Stimulated activated naive CD4-positive, alpha-beta T cell (primary cell): ENCODE data around the gene NRCAM.
"Not testable (repeated sequence)": the region's sequence is repeated elsewhere in the genome, so short reads cannot be mapped to it uniquely, and the experiment has no call there.

Experiments
- DNase-seq, 6 experiments: peaks; one replicate each; lab custom pipeline; 2025; lab: John Stamatoyannopoulos, UW

NRCAM gene

DNA sequence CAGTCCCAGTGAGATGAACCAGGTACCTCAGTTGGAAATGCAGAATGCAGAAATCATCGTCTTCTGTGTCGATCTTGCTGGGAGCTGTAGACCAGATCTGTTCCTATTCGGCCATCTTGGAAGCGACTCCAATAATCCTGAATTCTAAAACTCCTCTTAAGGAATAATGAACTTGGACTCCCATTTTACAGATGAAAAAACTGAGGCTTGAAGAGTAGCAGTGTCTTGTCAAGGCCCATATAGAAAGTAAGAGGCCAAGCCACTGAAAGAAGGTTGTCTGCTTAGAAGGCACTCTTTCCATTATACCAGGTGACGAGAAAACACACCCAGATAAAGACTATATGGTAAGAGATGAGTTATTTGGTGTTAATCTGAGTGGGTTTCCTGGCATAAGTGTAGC, 177.5 kb downstream of the NRCAM start:
- DNase-seq: no peak

DNA sequence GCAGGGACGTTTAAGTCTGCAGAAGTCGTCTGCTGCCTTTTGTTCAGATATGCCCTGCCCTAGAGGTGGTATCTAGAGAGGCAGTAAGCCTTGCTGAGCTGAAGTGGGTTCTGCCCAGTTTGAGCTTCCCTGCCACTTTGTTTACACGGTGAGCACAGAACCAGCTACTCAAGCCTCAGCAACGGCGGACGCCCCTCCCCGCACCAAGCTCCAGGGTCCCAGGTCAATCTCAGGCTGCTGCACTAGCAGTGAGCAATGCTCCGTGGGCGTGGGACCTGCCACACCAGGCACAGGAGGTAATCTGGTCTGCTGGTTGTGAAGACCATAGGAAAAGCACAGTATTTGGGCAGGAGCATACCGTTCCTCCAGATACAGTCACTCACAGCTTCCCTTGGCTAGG, 178.0 kb downstream of the NRCAM start:
- DNase-seq: no peak

DNA sequence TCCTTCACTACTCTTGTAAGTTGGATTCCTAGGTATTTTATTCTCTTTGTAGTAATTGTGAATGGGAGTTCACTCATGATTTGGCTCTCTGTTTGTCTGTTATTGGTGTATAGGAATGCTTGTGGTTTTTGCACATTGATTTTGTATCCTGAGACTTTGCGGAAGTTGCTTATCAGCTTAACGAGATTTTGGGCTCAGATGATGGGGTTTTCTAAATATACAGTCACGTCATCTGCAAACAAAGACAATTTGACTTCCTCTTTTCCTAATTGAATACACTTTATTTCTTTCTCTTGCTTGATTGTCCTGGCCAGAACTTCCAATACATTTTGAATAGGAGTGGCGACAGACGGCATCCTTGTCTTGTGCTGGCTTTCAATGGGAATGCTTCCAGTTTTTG, 181.8 kb downstream of the NRCAM start:
- DNase-seq: not testable (repeated sequence)

GRCh38 chr7:108272891-108273290, 183.3 kb downstream of the NRCAM start:
- DNase-seq: not testable (repeated sequence)

DNA sequence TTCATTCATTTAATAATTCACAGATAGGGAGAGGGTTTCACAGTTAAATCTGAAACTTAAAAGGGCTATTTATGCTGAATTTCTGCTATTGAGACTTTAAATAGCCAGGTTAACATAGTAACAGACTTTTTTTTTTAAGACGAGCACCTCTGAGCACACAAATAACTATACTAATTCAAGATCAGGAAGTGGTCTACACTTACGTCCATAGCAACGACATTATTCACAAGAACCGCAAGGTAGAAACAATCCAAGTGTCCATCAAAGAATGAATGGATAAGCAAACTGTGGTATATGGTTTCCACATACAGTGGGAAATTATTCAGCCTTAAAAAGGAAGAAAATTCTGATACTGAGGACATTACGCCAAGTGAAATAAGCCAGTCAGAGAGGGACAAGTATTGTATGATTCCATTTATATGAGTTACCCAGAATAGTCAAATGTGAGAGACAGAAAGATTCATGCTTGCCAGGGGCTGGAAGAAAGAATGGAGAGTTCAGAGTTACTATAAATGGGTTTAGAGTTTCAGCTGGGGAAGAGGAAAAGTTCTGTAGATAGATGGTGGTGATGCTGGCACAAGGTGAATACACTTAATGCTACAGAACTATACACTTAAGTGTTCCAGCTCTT, 185.7 kb downstream of the NRCAM start:
- DNase-seq: no peak

- DNase-seq: no peak
These were observed 187.9 kb downstream of the NRCAM start for GRCh38 chr7:108268200-108268820.

GRCh38 chr7:108267615-108268014, 188.6 kb downstream of the NRCAM start:
- no peak for DNase-seq

GRCh38 chr7:108266491-108266890, 189.7 kb downstream of the NRCAM start:
- no peak for DNase-seq

- DNase-seq: no peak
These were observed 190.2 kb downstream of the NRCAM start for GRCh38 chr7:108266035-108266434.

GRCh38 chr7:108265007-108265406, 191.2 kb downstream of the NRCAM start:
- no peak for DNase-seq

- DNase-seq: no peak
These were observed 192.8 kb downstream of the NRCAM start for GRCh38 chr7:108263425-108263824.

GRCh38 chr7:108261560-108262255, 194.5 kb downstream of the NRCAM start:
- no peak for DNase-seq

GRCh38 chr7:108259447-108259846, 196.8 kb downstream of the NRCAM start:
- not testable (repeated sequence) for DNase-seq

DNA sequence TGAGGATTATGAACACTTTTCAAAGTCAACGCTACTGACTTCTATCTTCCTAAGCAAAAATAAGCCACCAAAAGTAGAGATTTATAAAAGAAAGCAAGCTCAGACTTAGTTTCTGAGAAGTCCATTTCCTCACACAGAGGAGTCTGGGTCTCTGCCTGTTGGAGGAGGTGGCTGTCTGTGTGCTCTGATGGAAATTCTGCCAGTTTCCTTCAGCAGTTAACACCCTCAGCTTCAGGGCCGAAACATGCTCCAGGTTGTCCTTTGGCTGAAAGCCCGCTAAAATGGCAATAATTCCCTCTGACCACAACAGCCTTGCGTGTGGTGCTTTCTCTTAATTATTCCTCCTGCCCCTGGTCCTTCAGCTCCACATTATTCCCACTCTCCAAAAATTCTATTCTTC, 198.3 kb downstream of the NRCAM start:
- DNase-seq: no peak

DNA sequence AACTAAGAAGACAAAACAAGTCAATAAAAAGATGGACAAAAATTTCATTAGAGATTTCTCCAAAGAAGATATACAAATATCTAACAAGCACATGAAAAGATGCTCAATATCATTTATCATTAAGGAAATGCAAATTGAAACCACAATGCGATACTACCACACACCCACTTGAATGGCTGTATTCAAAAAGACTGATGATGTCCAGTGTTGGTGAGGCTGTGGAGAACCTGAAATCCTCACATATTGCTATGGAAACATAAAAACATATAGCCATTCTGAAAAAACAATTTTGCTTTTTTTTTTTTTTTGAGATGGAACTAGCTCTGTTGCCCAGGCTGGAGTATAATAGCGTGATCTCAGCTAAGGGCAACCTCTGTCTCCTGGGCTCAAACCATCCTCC, 202.0 kb downstream of the NRCAM start:
- no peak for DNase-seq

DNA sequence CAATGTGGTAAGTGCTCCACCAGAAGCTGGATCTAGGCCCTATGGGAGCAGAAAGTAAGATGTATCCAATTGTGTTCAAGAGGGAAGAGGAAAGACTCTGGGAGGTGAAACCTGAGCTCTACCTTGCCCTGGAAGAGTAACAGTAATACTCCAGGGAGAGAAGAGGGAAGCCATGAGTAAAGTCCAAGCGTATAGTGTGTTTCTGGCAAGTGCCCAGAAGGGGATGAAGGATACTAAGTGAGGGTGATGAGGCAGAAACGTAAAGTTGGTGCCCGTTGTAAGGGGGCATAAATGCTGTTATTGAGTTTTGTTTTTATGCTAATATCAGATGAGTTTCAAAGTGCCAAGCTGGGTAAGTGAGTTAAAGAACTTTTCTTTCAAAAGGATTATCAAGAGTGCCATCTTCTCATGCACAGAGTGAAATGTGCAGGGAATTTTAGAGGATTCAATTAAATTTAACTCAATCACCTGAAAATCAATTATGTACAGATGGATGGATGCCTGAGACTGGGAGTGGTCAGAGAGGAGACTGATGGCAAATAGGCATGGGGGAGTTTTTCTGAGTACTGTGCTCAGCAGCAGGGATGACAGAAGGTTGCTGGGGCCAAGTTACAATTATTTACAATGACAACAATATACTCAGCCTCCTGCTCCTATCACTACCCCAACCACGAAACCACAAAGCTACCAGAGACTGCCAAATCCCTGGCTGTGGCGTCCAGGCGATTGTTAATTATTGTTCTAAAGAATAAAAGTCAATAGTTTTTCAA, 202.8 kb downstream of the NRCAM start:
- DNase-seq: no peak

DNA sequence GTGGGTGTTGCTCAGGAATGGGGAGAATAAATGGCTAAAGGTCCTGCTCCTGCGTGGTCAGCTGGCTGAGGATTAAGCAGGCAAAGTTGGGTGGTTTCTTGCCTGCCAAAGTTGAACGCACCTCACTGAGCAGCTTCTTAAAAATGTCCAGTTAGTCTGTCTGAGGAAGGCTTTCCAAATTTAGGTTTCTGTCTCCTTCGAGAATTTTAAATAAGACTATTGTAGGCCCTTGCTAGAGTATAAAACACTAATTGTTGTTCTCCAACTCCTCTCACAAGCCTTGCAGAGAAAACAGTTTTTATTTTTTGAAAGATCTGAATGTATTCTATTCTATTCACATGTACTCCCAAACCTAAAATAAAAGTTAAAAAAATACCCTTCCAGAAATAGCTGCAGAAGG, 204.1 kb downstream of the NRCAM start:
- DNase-seq: no peak

- DNase-seq: no peak
These were observed 204.5 kb downstream of the NRCAM start for GRCh38 chr7:108251700-108252099.

GRCh38 chr7:108249453-108249852, 206.8 kb downstream of the NRCAM start:
- DNase-seq: no peak

GRCh38 chr7:108248821-108249220, 207.4 kb downstream of the NRCAM start:
- no peak for DNase-seq

DNA sequence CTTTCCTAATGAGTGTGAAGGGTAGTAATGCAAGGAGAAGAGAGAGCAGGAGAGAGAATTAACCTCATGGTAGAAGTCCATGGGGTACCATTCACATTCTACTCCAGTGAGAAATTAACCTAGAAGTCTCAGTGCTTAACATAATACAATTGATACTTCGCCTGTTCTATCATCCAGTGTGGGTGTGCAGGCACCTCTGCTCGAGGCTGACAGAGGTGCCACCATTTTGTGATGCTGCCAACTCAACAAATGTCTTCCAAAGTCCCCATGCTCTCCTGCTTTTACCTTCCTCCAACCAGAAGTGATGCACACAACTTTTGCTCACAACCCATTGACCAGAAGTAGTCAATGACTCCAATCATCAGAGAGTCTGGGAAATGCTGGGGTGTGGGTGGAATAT, 207.8 kb downstream of the NRCAM start:
- DNase-seq: no peak

GRCh38 chr7:108247614-108248013, 208.6 kb downstream of the NRCAM start:
- DNase-seq: no peak
